ENCODE measurements around the gene PAOX.

Gene PAOX

DNA sequence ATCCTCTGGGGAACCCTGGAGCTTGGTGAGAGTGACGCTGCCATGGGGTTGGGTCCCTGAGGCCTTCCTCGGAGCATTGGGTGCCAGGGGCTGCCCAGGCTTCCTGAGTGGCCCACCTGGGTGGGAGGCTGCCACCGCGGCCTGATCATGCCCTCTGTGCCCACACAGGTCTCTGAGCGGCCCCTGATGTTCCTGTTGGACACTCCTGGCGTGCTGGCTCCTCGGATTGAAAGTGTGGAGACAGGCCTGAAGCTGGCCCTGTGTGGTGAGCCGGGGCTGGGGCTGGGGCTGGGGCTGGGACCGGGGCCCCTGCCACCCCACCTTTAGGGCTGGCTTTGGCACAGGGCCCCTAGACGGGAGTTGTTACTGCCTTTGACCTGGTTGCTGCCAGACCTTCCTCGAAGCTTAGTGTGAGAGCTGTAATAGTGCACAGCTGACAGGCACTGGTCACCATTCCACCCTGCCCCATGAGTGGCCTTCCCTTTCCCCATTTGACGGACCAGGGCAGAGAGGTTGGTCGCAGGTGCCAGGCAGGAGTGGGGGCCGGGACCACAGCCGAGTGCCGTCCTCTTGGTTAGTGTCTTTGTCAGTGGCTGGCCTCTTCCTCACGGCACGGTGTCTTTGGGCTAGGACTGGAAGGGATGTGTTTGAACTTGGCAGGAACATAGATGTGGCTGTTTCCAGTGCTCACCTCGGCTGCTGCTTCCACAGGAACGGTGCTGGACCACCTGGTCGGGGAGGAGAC is 23.1 kb downstream of the PAOX start:
- H2AFZ ChIP-seq (ENCODE audit: insufficient read depth, low read length, poor library complexity): no peak overlapping the region
- H2BK5ac ChIP-seq (ENCODE audit: low read depth, low read length, poor library complexity): no peak overlapping the region
- H2BK12ac ChIP-seq (ENCODE audit: low read length): no peak overlapping the region
- no peaks in the 10 kb centered on the region for H3K79me2 ChIP-seq (ENCODE audit: control insufficient read depth, insufficient read depth, low read length, poor library complexity)
- no peak overlapping the region for H2BK120ac ChIP-seq (ENCODE audit: insufficient read depth, low read length, poor library complexity)
- no peak overlapping the region for H3K18ac ChIP-seq (ENCODE audit: low read length)
- H3K4me2 ChIP-seq (ENCODE audit: low read length): no peak overlapping the region
- no CpG with 5 or more reads among the region's 21 CpGs for WGBS (ENCODE audit: extremely low coverage, insufficient coverage, insufficient read length)
- H3K23ac ChIP-seq (ENCODE audit: low read length): no peak overlapping the region
- H4K8ac ChIP-seq (ENCODE audit: low read depth, low read length): no peak overlapping the region
- no peak overlapping the region for H3K14ac ChIP-seq (ENCODE audit: low read length)
- peaks cover 2% of the 10 kb centered on the region for H3K9me3 ChIP-seq (ENCODE audit: insufficient read depth, low read depth, low read length)
- peaks cover 45 to 61% of the 10 kb centered on the region in 2 experiments for H3K36me3 ChIP-seq (ENCODE audit: control insufficient read depth in 1 of 2, insufficient read depth in 2 of 2, low read length in 2 of 2)
- H3K4me1 ChIP-seq (ENCODE audit: control insufficient read depth in 1 of 2, insufficient read depth in 2 of 2, low read length in 2 of 2): peaks cover 0 to 3% of the 10 kb centered on the region in 2 experiments
- DNase-seq: no peak
- no peak overlapping the region for H3K27ac ChIP-seq (ENCODE audit: low read depth, low read length)
- no peaks in the 10 kb centered on the region for H3K27me3 ChIP-seq (ENCODE audit: insufficient read depth, low read length)
- H3K4me3 ChIP-seq (ENCODE audit: low read depth, low read length): peak overlapping the region; percentile 8
- H3K79me1 ChIP-seq (ENCODE audit: low read length): no peaks in the 10 kb centered on the region
- H3K9ac ChIP-seq (ENCODE audit: low read length): no peak overlapping the region
- H3K4ac ChIP-seq (ENCODE audit: low read depth, low read length): no peak overlapping the region
- no peak overlapping the region for H2AK5ac ChIP-seq (ENCODE audit: low read length)
- no peak overlapping the region for H4K91ac ChIP-seq (ENCODE audit: low read depth, low read length)
- H4K12ac ChIP-seq (ENCODE audit: low read depth, low read length): no peak overlapping the region

DNA sequence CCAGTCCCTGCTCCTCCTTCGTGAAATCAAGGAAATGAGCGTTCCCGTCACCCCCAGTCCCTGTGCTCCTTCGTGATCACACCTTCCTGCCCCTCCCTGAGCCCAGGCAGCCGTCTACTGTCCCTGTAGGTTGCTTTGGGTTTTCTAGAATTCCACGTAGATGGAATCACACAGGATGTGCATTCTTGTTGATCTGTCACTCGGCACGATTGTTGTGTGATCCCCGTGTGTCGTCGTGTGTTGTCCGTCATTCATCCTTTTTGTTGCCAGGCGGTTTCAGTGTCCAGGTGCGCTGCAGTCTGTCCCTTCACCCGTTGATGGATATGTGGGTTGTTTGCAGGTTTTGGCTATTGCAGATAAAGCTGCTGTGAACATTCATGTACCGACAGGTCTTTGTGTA is 24.3 kb downstream of the PAOX start:
- H3K36me3 ChIP-seq (ENCODE audit: control insufficient read depth in 1 of 2, insufficient read depth in 2 of 2, low read length in 2 of 2): peaks cover 45 to 54% of the 10 kb centered on the region in 2 experiments
- no peak overlapping the region for H4K12ac ChIP-seq (ENCODE audit: low read depth, low read length)
- H3K4me1 ChIP-seq (ENCODE audit: control insufficient read depth in 1 of 2, insufficient read depth in 2 of 2, low read length in 2 of 2): peaks cover 0 to 3% of the 10 kb centered on the region in 2 experiments
- WGBS (ENCODE audit: extremely low coverage, insufficient coverage, insufficient read length): no CpG with 5 or more reads among the region's 16 CpGs
- no peak overlapping the region for H2AFZ ChIP-seq (ENCODE audit: insufficient read depth, low read length, poor library complexity)
- peaks cover 2% of the 10 kb centered on the region for H3K9me3 ChIP-seq (ENCODE audit: insufficient read depth, low read depth, low read length)
- H2BK5ac ChIP-seq (ENCODE audit: low read depth, low read length, poor library complexity): no peak overlapping the region
- no peak for DNase-seq
- H3K23ac ChIP-seq (ENCODE audit: low read length): no peak overlapping the region
- no peak overlapping the region for H3K18ac ChIP-seq (ENCODE audit: low read length)
- H2BK12ac ChIP-seq (ENCODE audit: low read length): no peak overlapping the region
- no peaks in the 10 kb centered on the region for H3K79me2 ChIP-seq (ENCODE audit: control insufficient read depth, insufficient read depth, low read length, poor library complexity)
- no peak overlapping the region for H4K8ac ChIP-seq (ENCODE audit: low read depth, low read length)
- H2AK5ac ChIP-seq (ENCODE audit: low read length): no peak overlapping the region
- H3K4ac ChIP-seq (ENCODE audit: low read depth, low read length): no peak overlapping the region
- no peak overlapping the region for H4K91ac ChIP-seq (ENCODE audit: low read depth, low read length)
- no peak overlapping the region for H3K4me3 ChIP-seq (ENCODE audit: low read depth, low read length)
- no peak overlapping the region for H3K14ac ChIP-seq (ENCODE audit: low read length)
- H3K4me2 ChIP-seq (ENCODE audit: low read length): no peak overlapping the region
- H3K27ac ChIP-seq (ENCODE audit: low read depth, low read length): no peak overlapping the region
- no peaks in the 10 kb centered on the region for H3K27me3 ChIP-seq (ENCODE audit: insufficient read depth, low read length)
- no peak overlapping the region for H3K9ac ChIP-seq (ENCODE audit: low read length)
- H2BK120ac ChIP-seq (ENCODE audit: insufficient read depth, low read length, poor library complexity): no peak overlapping the region
- no peaks in the 10 kb centered on the region for H3K79me1 ChIP-seq (ENCODE audit: low read length)

DNA sequence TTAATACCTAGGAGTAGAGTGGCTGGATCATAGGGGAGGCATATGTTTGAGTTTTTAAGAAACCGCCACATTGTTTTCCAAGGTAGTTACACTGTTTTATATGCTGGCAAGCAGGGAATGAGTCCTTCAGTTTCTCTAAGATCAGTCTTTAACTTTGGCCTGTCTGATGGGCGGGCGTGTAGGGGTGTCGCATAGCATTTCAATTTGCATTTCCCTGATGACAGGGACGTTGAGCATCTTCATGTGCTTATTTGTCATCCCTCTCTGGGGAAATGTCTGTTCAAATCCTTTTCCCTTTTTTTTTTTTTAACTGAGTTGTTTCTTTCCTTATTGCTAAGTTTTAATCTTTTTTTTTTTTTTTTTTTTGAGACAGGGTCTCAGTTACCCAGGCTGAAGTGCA is 24.7 kb downstream of the PAOX start:
- H3K4me2 ChIP-seq (ENCODE audit: low read length): no peak overlapping the region
- peaks cover 0 to 3% of the 10 kb centered on the region in 2 experiments for H3K4me1 ChIP-seq (ENCODE audit: control insufficient read depth in 1 of 2, insufficient read depth in 2 of 2, low read length in 2 of 2)
- no peak overlapping the region for H3K4me3 ChIP-seq (ENCODE audit: low read depth, low read length)
- no peak overlapping the region for H3K9ac ChIP-seq (ENCODE audit: low read length)
- DNase-seq: no peak
- H3K79me2 ChIP-seq (ENCODE audit: control insufficient read depth, insufficient read depth, low read length, poor library complexity): no peaks in the 10 kb centered on the region
- H2BK12ac ChIP-seq (ENCODE audit: low read length): no peak overlapping the region
- no peak overlapping the region for H2AK5ac ChIP-seq (ENCODE audit: low read length)
- no peak overlapping the region for H2AFZ ChIP-seq (ENCODE audit: insufficient read depth, low read length, poor library complexity)
- no peaks in the 10 kb centered on the region for H3K27me3 ChIP-seq (ENCODE audit: insufficient read depth, low read length)
- no peak overlapping the region for H3K18ac ChIP-seq (ENCODE audit: low read length)
- no peak overlapping the region for H3K4ac ChIP-seq (ENCODE audit: low read depth, low read length)
- H3K23ac ChIP-seq (ENCODE audit: low read length): no peak overlapping the region
- no peak overlapping the region for H4K91ac ChIP-seq (ENCODE audit: low read depth, low read length)
- H3K27ac ChIP-seq (ENCODE audit: low read depth, low read length): no peak overlapping the region
- H3K14ac ChIP-seq (ENCODE audit: low read length): no peak overlapping the region
- H3K79me1 ChIP-seq (ENCODE audit: low read length): no peaks in the 10 kb centered on the region
- no peak overlapping the region for H2BK5ac ChIP-seq (ENCODE audit: low read depth, low read length, poor library complexity)
- WGBS (ENCODE audit: extremely low coverage, insufficient coverage, insufficient read length): no CpG with 5 or more reads among the region's 5 CpGs
- H4K8ac ChIP-seq (ENCODE audit: low read depth, low read length): no peak overlapping the region
- H3K9me3 ChIP-seq (ENCODE audit: insufficient read depth, low read depth, low read length): peaks cover 2% of the 10 kb centered on the region
- peaks cover 40 to 50% of the 10 kb centered on the region in 2 experiments for H3K36me3 ChIP-seq (ENCODE audit: control insufficient read depth in 1 of 2, insufficient read depth in 2 of 2, low read length in 2 of 2)
- no peak overlapping the region for H4K12ac ChIP-seq (ENCODE audit: low read depth, low read length)
- no peak overlapping the region for H2BK120ac ChIP-seq (ENCODE audit: insufficient read depth, low read length, poor library complexity)

DNA sequence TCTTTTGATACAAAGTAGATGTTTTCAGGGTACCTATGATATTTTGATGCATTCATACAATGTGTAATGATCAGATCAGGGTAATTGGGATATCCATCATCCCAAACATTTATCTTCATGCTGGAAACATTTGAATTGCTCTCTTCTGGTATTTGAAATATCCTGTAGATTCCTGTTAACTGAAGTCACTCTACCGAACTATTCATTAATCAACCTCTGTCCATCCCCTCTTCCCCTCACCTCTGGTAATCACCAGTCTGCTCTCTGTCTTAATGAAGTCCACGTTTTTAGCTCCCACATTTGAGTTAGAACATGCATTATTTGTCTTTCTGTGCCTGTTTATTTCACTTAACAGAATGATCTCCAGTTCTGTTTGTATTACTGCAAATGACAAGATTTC is 26.2 kb downstream of the PAOX start:
- Histone ChIP-seq H4K91ac (ENCODE audit: low read depth, low read length) (no peak overlapping the region), H3K14ac (ENCODE audit: low read length) (no peak overlapping the region), H3K27me3 (ENCODE audit: insufficient read depth, low read length) (no peaks in the 10 kb centered on the region), H3K4me3 (ENCODE audit: low read depth, low read length) (no peak overlapping the region), H3K27ac (ENCODE audit: low read depth, low read length) (no peak overlapping the region), H2BK5ac (ENCODE audit: low read depth, low read length, poor library complexity) (no peak overlapping the region), H3K4me1 (ENCODE audit: control insufficient read depth in 1 of 2, insufficient read depth in 2 of 2, low read length in 2 of 2) (peaks cover 0 to 3% of the 10 kb centered on the region in 2 experiments), H3K4me2 (ENCODE audit: low read length) (no peak overlapping the region), H3K9me3 (ENCODE audit: insufficient read depth, low read depth, low read length) (peaks cover 2% of the 10 kb centered on the region), H3K36me3 (ENCODE audit: control insufficient read depth in 1 of 2, insufficient read depth in 2 of 2, low read length in 2 of 2) (peaks cover 28 to 37% of the 10 kb centered on the region in 2 experiments), H3K23ac (ENCODE audit: low read length) (no peak overlapping the region), H2BK12ac (ENCODE audit: low read length) (no peak overlapping the region), H2AFZ (ENCODE audit: insufficient read depth, low read length, poor library complexity) (no peak overlapping the region), H2AK5ac (ENCODE audit: low read length) (no peak overlapping the region), H2BK120ac (ENCODE audit: insufficient read depth, low read length, poor library complexity) (no peak overlapping the region), H3K4ac (ENCODE audit: low read depth, low read length) (no peak overlapping the region), H3K79me2 (ENCODE audit: control insufficient read depth, insufficient read depth, low read length, poor library complexity) (no peaks in the 10 kb centered on the region), H4K12ac (ENCODE audit: low read depth, low read length) (no peak overlapping the region), H3K9ac (ENCODE audit: low read length) (no peak overlapping the region), H3K18ac (ENCODE audit: low read length) (no peak overlapping the region), H4K8ac (ENCODE audit: low read depth, low read length) (no peak overlapping the region), H3K79me1 (ENCODE audit: low read length) (no peaks in the 10 kb centered on the region)
- DNase-seq: peak in 1 of 2 donors; percentile 5
- WGBS (ENCODE audit: extremely low coverage, insufficient coverage, insufficient read length): no CpG with 5 or more reads among the region's 2 CpGs

Data from trophoblast cell (in vitro differentiated cells and primary cell).